Measurements from ENCODE around the gene ITPR1. TPM values are rescaled to one million over a fixed set of nuclear protein-coding genes. Genes with fewer than 3 reads are reported as not detected.

The ITPR1 gene
- total and polyA plus RNA-seq, 3 donors from 2014 or later: 26.5 to 129 (median 59.7) TPM

DNA sequence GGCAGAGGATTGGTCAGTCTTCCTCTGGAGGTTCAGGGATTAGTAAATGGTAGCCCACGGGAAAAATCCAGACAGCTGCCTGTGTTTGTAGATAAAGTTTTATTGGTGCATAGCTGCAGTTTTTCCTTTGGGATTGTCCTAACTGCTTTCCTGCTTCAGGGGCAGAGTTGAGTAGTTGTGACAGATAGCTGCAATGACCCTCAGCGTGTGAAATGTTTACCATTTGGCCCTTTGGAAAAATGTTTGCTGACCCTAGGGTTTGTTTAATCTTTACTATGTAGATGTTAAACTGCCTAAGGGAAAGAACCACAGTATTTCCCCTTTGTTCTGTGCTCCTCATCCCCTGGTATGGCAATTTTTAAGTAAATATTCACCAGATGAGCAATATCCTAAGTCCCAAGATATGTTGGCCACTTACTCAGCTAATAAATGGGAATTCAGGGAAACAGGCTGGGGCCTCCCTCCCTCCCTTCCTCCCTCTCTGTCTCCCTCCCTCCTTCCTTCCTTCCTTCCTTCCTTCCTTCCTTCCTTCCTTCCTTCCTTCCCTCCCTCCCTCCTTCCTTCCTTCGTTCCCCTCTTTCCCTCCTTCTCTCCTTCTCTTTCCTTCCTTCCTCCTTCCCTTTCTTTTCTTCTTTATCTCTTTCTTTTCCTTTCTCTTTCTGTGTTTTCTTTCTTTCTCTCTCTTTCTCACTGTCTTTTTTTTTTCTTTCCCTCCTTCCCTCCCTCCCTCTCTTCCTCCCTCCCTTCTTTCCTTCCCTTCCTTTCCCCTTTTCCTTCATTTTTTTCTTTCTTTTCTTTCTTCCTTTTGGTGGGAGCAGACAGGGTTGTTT, 251.5 kb downstream of the ITPR1 start:
- Histone ChIP-seq H3K27ac (no peak overlapping the region), H3K4me1 (peaks cover 19% of the 10 kb centered on the region), H3K36me3 (ENCODE audit: low read depth, missing control alignments) (no peaks in the 10 kb centered on the region), H3K27me3 (no peaks in the 10 kb centered on the region), H3K9me3 (no peaks in the 10 kb centered on the region), H3K4me3 (no peak overlapping the region)
- no peak for DNase-seq
- no peak for TF ChIP-seq POLR2A (IDR thresholded peaks at IDR 0.05)
- TF ChIP-seq, protein P1, sequence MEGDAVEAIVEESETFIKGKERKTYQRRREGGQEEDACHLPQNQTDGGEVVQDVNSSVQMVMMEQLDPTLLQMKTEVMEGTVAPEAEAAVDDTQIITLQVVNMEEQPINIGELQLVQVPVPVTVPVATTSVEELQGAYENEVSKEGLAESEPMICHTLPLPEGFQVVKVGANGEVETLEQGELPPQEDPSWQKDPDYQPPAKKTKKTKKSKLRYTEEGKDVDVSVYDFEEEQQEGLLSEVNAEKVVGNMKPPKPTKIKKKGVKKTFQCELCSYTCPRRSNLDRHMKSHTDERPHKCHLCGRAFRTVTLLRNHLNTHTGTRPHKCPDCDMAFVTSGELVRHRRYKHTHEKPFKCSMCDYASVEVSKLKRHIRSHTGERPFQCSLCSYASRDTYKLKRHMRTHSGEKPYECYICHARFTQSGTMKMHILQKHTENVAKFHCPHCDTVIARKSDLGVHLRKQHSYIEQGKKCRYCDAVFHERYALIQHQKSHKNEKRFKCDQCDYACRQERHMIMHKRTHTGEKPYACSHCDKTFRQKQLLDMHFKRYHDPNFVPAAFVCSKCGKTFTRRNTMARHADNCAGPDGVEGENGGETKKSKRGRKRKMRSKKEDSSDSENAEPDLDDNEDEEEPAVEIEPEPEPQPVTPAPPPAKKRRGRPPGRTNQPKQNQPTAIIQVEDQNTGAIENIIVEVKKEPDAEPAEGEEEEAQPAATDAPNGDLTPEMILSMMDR (IDR thresholded peaks at IDR 0.05): no peak
- 92 to 95% methylated on average over 3 of the region's 3 CpGs for WGBS, 2 donors
- intact Hi-C loops (cut with DNase I; ENCODE audit: low total_unique reads): no loop called here

DNA sequence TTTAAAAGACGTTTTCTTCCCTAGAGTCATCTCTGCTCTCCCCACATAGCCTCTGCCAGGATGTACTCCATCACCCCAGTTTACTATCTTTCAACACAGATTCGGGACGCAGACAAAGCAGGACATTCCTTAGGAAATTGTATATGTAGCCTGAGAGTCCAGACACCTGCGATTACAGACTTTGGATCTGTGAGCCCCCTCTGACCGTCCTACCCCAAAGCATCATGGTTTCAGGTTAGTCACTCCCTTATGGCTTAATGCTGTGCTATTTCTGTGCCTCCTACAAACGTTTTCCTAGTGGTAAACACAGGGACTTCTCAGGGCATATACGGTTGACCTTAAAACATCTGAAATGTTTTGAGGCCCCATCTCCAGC, 252.1 kb downstream of the ITPR1 start:
- H3K4me1 ChIP-seq: peaks cover 25% of the 10 kb centered on the region
- no peaks in the 10 kb centered on the region for H3K36me3 ChIP-seq (ENCODE audit: low read depth, missing control alignments)
- H3K27ac ChIP-seq: no peak overlapping the region
- no peaks in the 10 kb centered on the region for H3K27me3 ChIP-seq
- TF ChIP-seq POLR2A (IDR thresholded peaks at IDR 0.05): no peak
- TF ChIP-seq, protein P1 (IDR thresholded peaks at IDR 0.05): no peak
- intact Hi-C loops (cut with DNase I; ENCODE audit: low total_unique reads): no loop called here
- no peak for DNase-seq
- H3K9me3 ChIP-seq: no peaks in the 10 kb centered on the region
- WGBS, 2 donors: 76 to 78% methylated on average over 7 of the region's 7 CpGs
- no peak overlapping the region for H3K4me3 ChIP-seq

GRCh38 chr3:4746241-4746958, 253.3 kb downstream of the ITPR1 start:
- no peaks in the 10 kb centered on the region for H3K27me3 ChIP-seq
- no peak for DNase-seq
- H3K27ac ChIP-seq: no peak overlapping the region
- no peak for TF ChIP-seq POLR2A (IDR thresholded peaks at IDR 0.05)
- TF ChIP-seq, protein P1 (IDR thresholded peaks at IDR 0.05): no peak
- no peak overlapping the region for H3K4me3 ChIP-seq
- intact Hi-C loops (cut with DNase I; ENCODE audit: low total_unique reads): no loop called here
- 69 to 77% methylated on average over 11 of the region's 11 CpGs for WGBS, 2 donors
- H3K9me3 ChIP-seq: no peaks in the 10 kb centered on the region
- peaks cover 27% of the 10 kb centered on the region for H3K4me1 ChIP-seq
- H3K36me3 ChIP-seq (ENCODE audit: low read depth, missing control alignments): no peaks in the 10 kb centered on the region

- intact Hi-C loops (cut with DNase I; ENCODE audit: low total_unique reads): no loop called here
- Histone ChIP-seq H3K27ac (no peak overlapping the region), H3K36me3 (ENCODE audit: low read depth, missing control alignments) (no peaks in the 10 kb centered on the region), H3K4me3 (no peak overlapping the region), H3K27me3 (no peaks in the 10 kb centered on the region), H3K4me1 (peaks cover 23% of the 10 kb centered on the region), H3K9me3 (no peaks in the 10 kb centered on the region)
- no peak for TF ChIP-seq POLR2A (IDR thresholded peaks at IDR 0.05)
- TF ChIP-seq, protein P1 (IDR thresholded peaks at IDR 0.05): no peak
- 58 to 61% methylated on average over 1 of the region's 1 CpG for WGBS, 2 donors
- no peak for DNase-seq
Measured at GRCh38 chr3:4748127-4748526, 255.0 kb downstream of the ITPR1 start.
